H9 (cell line): ENCODE results near the gene CHCHD4. TPM values are rescaled to one million over a fixed set of nuclear protein-coding genes. Genes with fewer than 3 reads are reported as not detected.

Experiments used
- DNase-seq: peaks from one replicate; pipeline ENCODE4 v3.0.0-alpha.2; 2017
- H2AFZ ChIP-seq: one replicate; pipeline ENCODE4 v1.6.1; 2013; ENCODE audit warnings: mild to moderate bottlenecking, low read length, control low read depth, moderate library complexity
- H2AK5ac ChIP-seq: 2 replicates; pipeline ENCODE4 v1.6.1; 2013; ENCODE audit warnings: low read length, control low read depth, mixed read lengths; ENCODE audit not compliant: insufficient read length
- H2BK120ac ChIP-seq: one replicate; pipeline ENCODE4 v1.6.1; 2013; ENCODE audit warnings: low read depth, mild to moderate bottlenecking, low read length, control low read depth, inconsistent platforms; ENCODE audit not compliant: poor library complexity, severe bottlenecking
- H2BK12ac ChIP-seq: 2 replicates; pipeline ENCODE4 v1.6.1; 2013; ENCODE audit warnings: low read length, control low read depth, mixed read lengths, low read depth; ENCODE audit not compliant: insufficient read length
- H2BK15ac ChIP-seq: 2 replicates; pipeline ENCODE4 v1.6.1; 2013; ENCODE audit warnings: low read depth, low read length, control low read depth
- H2BK20ac ChIP-seq: one replicate; pipeline ENCODE4 v1.6.1; 2013; ENCODE audit warnings: low read depth, mild to moderate bottlenecking, low read length, control low read depth, inconsistent platforms; ENCODE audit not compliant: poor library complexity, severe bottlenecking
- H2BK5ac ChIP-seq: 2 replicates; pipeline ENCODE4 v1.6.1; 2013; ENCODE audit warnings: low read length, control low read depth, mixed read lengths; ENCODE audit not compliant: insufficient read length
- H3K14ac ChIP-seq: 2 replicates; pipeline ENCODE4 v1.6.1; 2013; ENCODE audit warnings: low read length, control low read depth; ENCODE audit not compliant: insufficient read depth
- H3K18ac ChIP-seq: 2 replicates; pipeline ENCODE4 v1.6.1; 2013; ENCODE audit warnings: low read depth, mild to moderate bottlenecking, mixed read lengths, low read length, control low read depth; ENCODE audit not compliant: insufficient read length
- H3K23ac ChIP-seq: 2 replicates; pipeline ENCODE4 v1.6.1; 2013; ENCODE audit warnings: low read length, control low read depth, mixed read lengths, low read depth; ENCODE audit not compliant: insufficient read length
- H3K23me2 ChIP-seq: 2 replicates; pipeline ENCODE4 v1.6.1; 2013; ENCODE audit warnings: low read depth, mild to moderate bottlenecking, mixed read lengths, low read length, control low read depth; ENCODE audit not compliant: insufficient read length, poor library complexity, severe bottlenecking
- H3K27ac ChIP-seq: 2 replicates; pipeline ENCODE4 v1.5.1; 2013; ENCODE audit warnings: low read length, control low read depth, mixed read lengths, low read depth; ENCODE audit not compliant: insufficient read length
- H3K27me3 ChIP-seq: 2 replicates; pipeline ENCODE4 v1.6.1; 2013; ENCODE audit warnings: low read length, control low read depth, inconsistent platforms; ENCODE audit not compliant: insufficient read depth
- H3K4ac ChIP-seq: 2 replicates; pipeline ENCODE4 v1.6.1; 2013; ENCODE audit warnings: low read depth, mild to moderate bottlenecking, control low read depth, inconsistent platforms, low read length, moderate library complexity
- H3K4me1 ChIP-seq: 2 replicates; pipeline ENCODE4 v1.6.1; 2013; ENCODE audit warnings: low read length, control low read depth, inconsistent platforms; ENCODE audit not compliant: insufficient read depth
- H3K4me2 ChIP-seq: 2 replicates; pipeline ENCODE4 v1.6.1; 2013; ENCODE audit warnings: low read length, control low read depth, mixed read lengths; ENCODE audit not compliant: insufficient read length, insufficient read depth
- H3K56ac ChIP-seq: 2 replicates; pipeline ENCODE4 v1.6.1; 2013; ENCODE audit warnings: low read depth, mild to moderate bottlenecking, mixed read lengths, low read length, control low read depth; ENCODE audit not compliant: insufficient read length
- H3K79me1 ChIP-seq: 2 replicates; pipeline ENCODE4 v1.6.1; 2013; ENCODE audit warnings: low read depth, mild to moderate bottlenecking, moderate library complexity, low read length, control low read depth, inconsistent platforms; ENCODE audit not compliant: insufficient read depth, poor library complexity, severe bottlenecking
- H3K79me2 ChIP-seq: 2 replicates; pipeline ENCODE4 v1.6.1; 2013; ENCODE audit warnings: low read length, control low read depth, inconsistent platforms; ENCODE audit not compliant: insufficient read depth
- H3K9ac ChIP-seq: 2 replicates; pipeline ENCODE4 v1.6.1; 2013; ENCODE audit warnings: low read length, control low read depth, mixed read lengths; ENCODE audit not compliant: insufficient read length; ENCODE audit errors: extremely low read depth
- H3K9me3 ChIP-seq: one replicate; pipeline ENCODE4 v1.6.1; 2013; ENCODE audit warnings: low read depth, low read length, inconsistent platforms; ENCODE audit not compliant: control insufficient read depth
- H3T11ph ChIP-seq: one replicate; pipeline ENCODE4 v1.6.1; 2013; ENCODE audit warnings: mild to moderate bottlenecking, low read length, control low read depth, inconsistent platforms
- H4K20me1 ChIP-seq: one replicate; pipeline ENCODE4 v1.6.1; 2013; ENCODE audit not compliant: control insufficient read depth, insufficient read length, insufficient read depth
- H4K5ac ChIP-seq: 2 replicates; pipeline ENCODE4 v1.6.1; 2013; ENCODE audit warnings: low read depth, mild to moderate bottlenecking, mixed read lengths, low read length, control low read depth; ENCODE audit not compliant: insufficient read length
- H4K8ac ChIP-seq: replicated peaks from 2 replicates; pipeline ENCODE4 v1.6.1; 2013; ENCODE audit warnings: low read length, control low read depth, mixed read lengths, low read depth; ENCODE audit not compliant: insufficient read length
- H4K91ac ChIP-seq: 2 replicates; pipeline ENCODE4 v1.6.1; 2013; ENCODE audit warnings: low read depth, mild to moderate bottlenecking, moderate library complexity, mixed read lengths, low read length, control low read depth; ENCODE audit not compliant: insufficient read length
- H3K27ac Mint-ChIP-seq, 3 experiments: 2 replicates in 2 of 3; 3 replicates in 1 of 3; pipeline ENCODE4 v1.8.0; 2020 to 2021; ENCODE audit warnings: mixed read lengths in 3 of 3, mild to moderate bottlenecking in 1 of 3, moderate library complexity in 1 of 3
- H3K27me3 Mint-ChIP-seq: 2 replicates; pipeline ENCODE4 v1.8.0; 2021; ENCODE audit warnings: low read depth, mild to moderate bottlenecking, moderate library complexity, mixed read lengths
- H3K36me3 Mint-ChIP-seq, 3 experiments: 2 replicates in 2 of 3; 3 replicates in 1 of 3; pipeline ENCODE4 v1.8.0; 2020 to 2021; ENCODE audit warnings: low read depth in 3 of 3, mixed read lengths in 3 of 3; ENCODE audit not compliant: insufficient read depth in 1 of 3
- H3K4me1 Mint-ChIP-seq, 2 experiments: 2 replicates each; pipeline ENCODE4 v1.8.0; 2020; ENCODE audit warnings: mixed read lengths in 2 of 2
- H3K4me3 Mint-ChIP-seq, 2 experiments: 2 replicates in 1 of 2; 3 replicates in 1 of 2; pipeline ENCODE4 v1.8.0; 2020 to 2021; ENCODE audit warnings: mild to moderate bottlenecking in 2 of 2, mixed read lengths in 2 of 2, moderate library complexity in 1 of 2
- H3K9me3 Mint-ChIP-seq, 2 experiments: 2 replicates in 1 of 2; 3 replicates in 1 of 2; pipeline ENCODE4 v1.8.0; 2020; ENCODE audit warnings: mild to moderate bottlenecking in 2 of 2, mixed read lengths in 2 of 2, moderate library complexity in 1 of 2
- CTCF ChIP-seq: fragments of 200-600 bp; sonication (generic); conservative IDR thresholded peaks from 3 replicates; pipeline ENCODE4 v1.8.0; 2021; ENCODE audit warnings: antibody characterized with exemption, mild to moderate bottlenecking
- WGBS: extraction: QIAGEN DNeasy Blood & Tissue Kit; methylation state at CpG from one replicate; pipeline ENCODE4 v1.1.7; 2013; ENCODE audit warnings: missing lambda C conversion rate, low lambda C conversion rate, mixed read lengths; ENCODE audit not compliant: insufficient read length; ENCODE audit errors: extremely low coverage; 5-methylcytosine and 5-hydroxymethylcytosine counted together
- total RNA-seq: library from RNA; stranded (reverse); gene quantifications from 2 replicates; pipeline ENCODE4 v1.2.1, GENCODE V29; 2021

CHCHD4 gene
- total RNA-seq, 1 experiment from 2014 or later, result 13.7 TPM

- Histone ChIP-seq H4K20me1 (no peaks in the 10 kb centered on the region), H3K79me2 (no peaks in the 10 kb centered on the region), H3K4me2 (no peak overlapping the region), H3K56ac (no peak overlapping the region), H3K27me3 (no peaks in the 10 kb centered on the region), H3K27ac (no peak overlapping the region), H3K18ac (no peak overlapping the region), H3K14ac (no peak overlapping the region), H4K91ac (no peak overlapping the region), H3K23ac (no peak overlapping the region), H2AFZ (no peak overlapping the region), H2BK12ac (no peak overlapping the region), H4K5ac (no peak overlapping the region), H2BK5ac (no peak overlapping the region), H2BK120ac (no peak overlapping the region), H2BK20ac (no peak overlapping the region), H3K4ac (no peak overlapping the region), H2AK5ac (no peak overlapping the region), H3K4me1 (no peaks in the 10 kb centered on the region), H4K8ac (no peak overlapping the region), H2BK15ac (no peak overlapping the region), H3T11ph (no peak overlapping the region), H3K23me2 (no peaks in the 10 kb centered on the region), H3K9me3 (no peaks in the 10 kb centered on the region), H3K79me1 (no peaks in the 10 kb centered on the region), H3K9ac (no peak overlapping the region)
- Mint-ChIP-seq H3K4me3 (no peak overlapping the region), H3K9me3 (no peaks in the 10 kb centered on the region), H3K27ac (no peak overlapping the region), H3K36me3 (peaks cover 20 to 86% (median 66%) of the 10 kb centered on the region in 3 experiments; a peak in 6 of 7 replicates), H3K27me3 (no peaks in the 10 kb centered on the region), H3K4me1 (no peaks in the 10 kb centered on the region)
- WGBS, result no CpG with 5 or more reads among the region's 6 CpGs
- TF ChIP-seq CTCF, result no peak
- no peak for DNase-seq
Measured at GRCh38 chr3:14134291-14134690, 9.6 kb upstream of the CHCHD4 start.
